A549 (cell line): ENCODE measurements around the gene PARVB. TPM values are rescaled to one million over a fixed set of nuclear protein-coding genes. Genes with fewer than 3 reads are reported as not detected.

Experiments used
- ATAC-seq, 2 experiments: fragments of 200-7000 bp in 1 of 2; fragments of >200 bp in 1 of 2; cut with Nextera tagmentation in 1 of 2; cut with Tn5 transposase in 1 of 2; 3 replicates each; pipeline versions ENCODE4 v1.8.0 to v1.9.1; 2018 to 2020; ENCODE audit warnings: mild to moderate bottlenecking in 1 of 2, moderate library complexity in 1 of 2
- CTCF ChIA-PET: fragments of 300-600 bp; sonication (Branson Sonifier 250); formaldehyde crosslinking; extraction: SDS; loops from one replicate; lab custom pipeline; 2021; ENCODE audit warnings: antibody characterized with exemption, inconsistent platforms; lab: Yijun Ruan, JAX
- POLR2A ChIA-PET: fragments of 350-600 bp; formaldehyde crosslinking; extraction: SDS; loops from one replicate; lab custom pipeline; 2021; ENCODE audit warnings: antibody characterized with exemption, inconsistent platforms; lab: Yijun Ruan, JAX
- DNase-seq, 2 experiments: peaks; one replicate each; pipeline versions ENCODE4 v3.0.0 to v3.0.0-alpha.2; 2011 to 2016; ENCODE audit warnings: low read depth in 1 of 2, low spot score in 1 of 2
- FAIRE-seq: peaks from 2 replicates; lab custom pipeline; 2011; peaks lifted over from hg19 to GRCh38; lab: Jason Lieb, UNC
- H3K27ac ChIP-seq, 2 experiments: fragments of >200 bp; sonication (Bioruptor Twin); formaldehyde crosslinking; 3 replicates each; pipeline ENCODE4 v1.5.1; 2016 to 2017
- H3K4me1 ChIP-seq: fragments of >200 bp; sonication (Bioruptor Twin); formaldehyde crosslinking; 3 replicates; pipeline ENCODE4 v1.6.1; 2016
- H3K4me2 ChIP-seq: fragments of >200 bp; sonication (Bioruptor Twin); formaldehyde crosslinking; 3 replicates; pipeline ENCODE4 v1.6.1; 2016
- H3K4me3 ChIP-seq: fragments of >200 bp; sonication (Bioruptor Twin); formaldehyde crosslinking; 3 replicates; pipeline ENCODE4 v1.5.1; 2016
- H3K9me3 ChIP-seq: fragments of >200 bp; sonication (Bioruptor Twin); formaldehyde crosslinking; 3 replicates; pipeline ENCODE4 v1.6.1; 2016
- BHLHE40 ChIP-seq: IDR thresholded peaks from 2 replicates; pipeline ENCODE4 v1.6.1; 2012; ENCODE audit warnings: low read depth, low read length, inconsistent platforms
- CTCF ChIP-seq: fragments of >200 bp; sonication (Bioruptor Twin); formaldehyde crosslinking; IDR thresholded peaks from 3 replicates; pipeline ENCODE4 v1.5.1; 2016
- EHF ChIP-seq: fragments of 250-450 bp; sonication (Bioruptor Pico); IDR thresholded peaks from 2 replicates; pipeline ENCODE4 v1.5.0; 2020; ENCODE audit warnings: mild to moderate bottlenecking
- EP300 ChIP-seq, 2 experiments: fragments of >200 bp; sonication (Bioruptor Twin); formaldehyde crosslinking; IDR thresholded peaks; 2 replicates in 1 of 2; 3 replicates in 1 of 2; pipeline ENCODE4 v1.6.1; 2016 to 2017
- FOSL2 ChIP-seq, 2 experiments: fragments of 450-650 bp in 1 of 2; fragments of >200 bp in 1 of 2; sonication (Bioruptor Twin) in 1 of 2; formaldehyde crosslinking; IDR thresholded peaks; 2 replicates each; pipeline versions ENCODE4 v1.5.0 to v1.6.1; 2016 to 2020; ENCODE audit warnings: mild to moderate bottlenecking in 1 of 2, moderate library complexity in 1 of 2
- HOXA7 ChIP-seq: fragments of 250-450 bp; sonication (Bioruptor Pico); IDR thresholded peaks from 2 replicates; pipeline ENCODE4 v1.5.0; 2020; ENCODE audit warnings: mild to moderate bottlenecking, moderate library complexity
- KDM1A ChIP-seq: fragments of 200-600 bp; sonication (generic); IDR thresholded peaks from 2 replicates; pipeline ENCODE4 v1.6.1; 2016; ENCODE audit warnings: low read depth, mild to moderate bottlenecking
- PBX3 ChIP-seq: IDR thresholded peaks from 2 replicates; pipeline ENCODE4 v1.6.1; 2012
- RAD21 ChIP-seq, 2 experiments: fragments of >200 bp in 1 of 2; sonication (Bioruptor Twin) in 1 of 2; formaldehyde crosslinking in 1 of 2; IDR thresholded peaks in 1 of 2; conservative IDR thresholded peaks in 1 of 2; 2 replicates in 1 of 2; 3 replicates in 1 of 2; pipeline ENCODE4 v1.6.1; 2012 to 2018; ENCODE audit warnings: inconsistent platforms in 1 of 2
- REST ChIP-seq: fragments of 200-600 bp; sonication (generic); IDR thresholded peaks from 2 replicates; pipeline ENCODE4 v1.6.1; 2016; ENCODE audit warnings: antibody characterized with exemption, mild to moderate bottlenecking, moderate library complexity
- SREBF2 ChIP-seq: fragments of 450-650 bp; IDR thresholded peaks from 2 replicates; pipeline ENCODE4 v1.6.1; 2014; ENCODE audit warnings: mild to moderate bottlenecking, moderate library complexity
- ZC3H11A ChIP-seq: fragments of 450-650 bp; IDR thresholded peaks from 2 replicates; pipeline ENCODE4 v1.6.1; 2014; ENCODE audit warnings: antibody characterized with exemption, mild to moderate bottlenecking
- WGBS: methylation state at CpG from one replicate; pipeline ENCODE4 v1.1.6; 2017; ENCODE audit errors: missing lambda C conversion rate; 5-methylcytosine and 5-hydroxymethylcytosine counted together
- polyA plus RNA-seq, 4 experiments: library from polyadenylated mRNA; depleted of rRNA in 3 of 4; stranded (reverse); fragments of >200 nt; fragmentation: RNase III in 1 of 4; extraction: RNeasy Plus Mini Kit Qiagen cat#74134 plus additional on column Dnase treatment in 1 of 4; gene quantifications; 2 replicates in 3 of 4; 3 replicates in 1 of 4; pipeline ENCODE4 v1.2.3, GENCODE V29; 2011 to 2017
- TF ChIP-seq, protein P1 (sequence below): fragments of >200 bp; sonication (Bioruptor Twin); formaldehyde crosslinking; IDR thresholded peaks from 2 replicates; pipeline ENCODE4 v1.6.1; 2016
- TF ChIP-seq, protein P2 (sequence below): fragments of 250-450 bp; sonication (Bioruptor Pico); IDR thresholded peaks from 2 replicates; pipeline ENCODE4 v1.5.0; 2021; ENCODE audit warnings: mild to moderate bottlenecking, moderate library complexity, borderline replicate concordance
- TF ChIP-seq, protein P3 (sequence below): fragments of 450-650 bp; IDR thresholded peaks from 2 replicates; pipeline ENCODE4 v1.6.1; 2014; ENCODE audit warnings: antibody characterized with exemption
- TF ChIP-seq, protein P4 (sequence below): IDR thresholded peaks from 2 replicates; pipeline ENCODE4 v1.6.1; 2012

PARVB gene
- polyA plus RNA-seq, 2 of the 4 experiments (the other 2 are of a cell fraction), result 28.3 to 33.5 TPM

DNA sequence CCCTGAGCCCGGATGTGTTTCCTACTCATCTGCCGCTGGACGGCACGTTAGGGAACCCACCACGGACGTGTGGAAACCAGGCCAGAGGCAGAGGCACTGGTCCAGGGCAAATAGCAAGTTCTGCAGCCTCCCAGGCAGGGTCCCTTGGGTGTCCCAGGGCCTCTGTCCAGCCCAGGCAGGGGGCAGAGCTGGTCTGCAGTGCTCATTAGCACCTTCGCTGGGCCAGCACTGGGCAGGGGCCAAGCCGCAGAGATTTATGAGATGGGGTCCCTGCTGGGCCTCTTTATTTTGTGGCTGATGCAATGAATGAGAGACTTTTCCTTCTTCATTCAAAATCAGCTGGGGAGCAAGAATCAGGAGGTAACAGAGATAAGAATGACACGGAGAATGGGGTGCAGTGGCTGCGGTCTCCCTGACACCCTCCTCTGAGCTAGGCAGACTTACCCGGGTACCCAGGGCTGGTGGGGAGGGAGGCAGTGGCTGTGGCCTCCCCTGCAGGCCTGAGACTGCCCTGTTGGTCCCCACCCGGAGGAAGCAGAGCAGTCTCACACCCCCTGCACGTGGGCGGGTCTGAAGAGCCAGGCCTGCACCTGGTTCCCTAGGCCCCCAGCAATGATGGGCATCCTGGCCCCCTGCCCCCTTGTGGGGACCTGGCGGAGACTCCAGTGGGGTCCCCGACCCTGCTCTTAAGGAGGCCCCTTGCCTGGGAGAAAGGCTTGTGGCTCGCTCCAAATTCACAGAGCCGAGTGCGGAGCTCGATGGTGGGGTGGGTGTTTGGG, 142.6 kb downstream of the PARVB start:
- DNase-seq, result no peak
- no peak overlapping the region for H3K4me2 ChIP-seq
- no peak for ATAC-seq
- 92% methylated on average over 10 of the region's 20 CpGs for WGBS
- H3K27ac ChIP-seq, result no peak overlapping the region
- no peaks in the 10 kb centered on the region for H3K9me3 ChIP-seq
- no peak overlapping the region for H3K4me3 ChIP-seq
- FAIRE-seq, result no peak
- ChIA-PET CTCF (interaction anchor here (0.8 kb wide), 1 partner anchor 174 kb away, joined by 3 read pairs; no protein-coding TSS in a partner anchor), POLR2A (no interaction called here)
- no peak for TF ChIP-seq RAD21 (conservative IDR thresholded peaks at IDR 0.05 in 1 of 2, IDR thresholded peaks at IDR 0.05 in 1 of 2)
- no peaks in the 10 kb centered on the region for H3K4me1 ChIP-seq

DNA sequence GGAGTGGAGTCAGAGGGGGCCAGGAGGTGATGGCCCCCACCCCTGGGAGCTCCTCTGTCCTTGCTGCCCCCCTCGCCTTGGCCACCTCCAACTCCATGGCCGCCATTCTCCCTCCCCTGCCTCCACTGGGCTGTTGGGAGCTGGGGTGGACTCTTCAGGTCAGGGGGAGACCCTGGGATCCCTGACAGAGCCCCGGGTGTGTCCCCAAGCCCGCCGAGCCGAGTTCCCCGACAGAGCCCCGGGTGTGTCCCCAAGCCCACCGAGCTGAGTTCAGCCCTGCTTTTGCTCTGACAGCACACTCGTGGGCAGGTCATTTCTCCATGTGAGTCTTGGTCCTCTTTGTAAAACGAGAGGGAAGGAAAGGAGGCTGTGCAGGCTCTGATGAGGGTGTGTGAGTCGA, 143.4 kb downstream of the PARVB start:
- Histone ChIP-seq H3K4me3 (no peak overlapping the region), H3K4me2 (no peak overlapping the region), H3K4me1 (no peaks in the 10 kb centered on the region), H3K27ac (no peak overlapping the region), H3K9me3 (no peaks in the 10 kb centered on the region)
- WGBS, result 51% methylated on average over 3 of the region's 12 CpGs
- CTCF ChIA-PET, result interaction anchor here (0.8 kb wide), 1 partner anchor 174 kb away, joined by 3 read pairs; no protein-coding TSS in a partner anchor
- no peak for FAIRE-seq
- no peak for ATAC-seq
- no peak for DNase-seq
- POLR2A ChIA-PET, result no interaction called here
- TF ChIP-seq CTCF (no peak), HOXA7 (CRISPR knock-in tag) (no peak), SREBF2 (no peak)
- TF ChIP-seq, protein P1, sequence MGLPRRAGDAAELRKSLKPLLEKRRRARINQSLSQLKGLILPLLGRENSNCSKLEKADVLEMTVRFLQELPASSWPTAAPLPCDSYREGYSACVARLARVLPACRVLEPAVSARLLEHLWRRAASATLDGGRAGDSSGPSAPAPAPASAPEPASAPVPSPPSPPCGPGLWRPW, result no peak
- TF ChIP-seq, protein P2, sequence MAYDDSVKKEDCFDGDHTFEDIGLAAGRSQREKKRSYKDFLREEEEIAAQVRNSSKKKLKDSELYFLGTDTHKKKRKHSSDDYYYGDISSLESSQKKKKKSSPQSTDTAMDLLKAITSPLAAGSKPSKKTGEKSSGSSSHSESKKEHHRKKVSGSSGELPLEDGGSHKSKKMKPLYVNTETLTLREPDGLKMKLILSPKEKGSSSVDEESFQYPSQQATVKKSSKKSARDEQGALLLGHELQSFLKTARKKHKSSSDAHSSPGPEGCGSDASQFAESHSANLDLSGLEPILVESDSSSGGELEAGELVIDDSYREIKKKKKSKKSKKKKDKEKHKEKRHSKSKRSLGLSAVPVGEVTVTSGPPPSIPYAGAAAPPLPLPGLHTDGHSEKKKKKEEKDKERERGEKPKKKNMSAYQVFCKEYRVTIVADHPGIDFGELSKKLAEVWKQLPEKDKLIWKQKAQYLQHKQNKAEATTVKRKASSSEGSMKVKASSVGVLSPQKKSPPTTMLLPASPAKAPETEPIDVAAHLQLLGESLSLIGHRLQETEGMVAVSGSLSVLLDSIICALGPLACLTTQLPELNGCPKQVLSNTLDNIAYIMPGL (CRISPR knock-in tag), result no peak

DNA sequence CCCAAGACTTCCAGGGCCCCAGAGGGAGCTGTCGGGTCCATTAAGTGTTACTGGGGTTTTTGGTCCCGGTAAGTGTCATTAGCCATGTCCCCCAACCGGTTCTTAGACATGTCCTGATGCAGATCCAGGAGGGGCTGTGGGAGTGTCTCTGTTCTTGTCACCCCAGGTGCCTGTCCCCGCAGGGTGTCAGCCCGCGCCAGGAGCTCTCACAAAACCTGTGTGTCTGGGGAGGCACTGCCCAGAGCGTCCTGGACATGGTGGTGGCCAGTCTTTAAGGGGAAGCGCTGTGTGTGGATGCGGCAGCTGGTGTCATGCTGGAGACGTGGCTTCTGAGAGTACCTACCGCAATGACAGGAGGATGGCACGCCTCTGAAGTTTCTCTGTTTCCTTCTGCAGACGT, 144.1 kb downstream of the PARVB start:
- no peak overlapping the region for H3K4me3 ChIP-seq
- CTCF ChIA-PET, result no interaction called here
- no peak overlapping the region for H3K27ac ChIP-seq
- no peaks in the 10 kb centered on the region for H3K9me3 ChIP-seq
- FAIRE-seq (no peak), ATAC-seq (no peak), DNase-seq (no peak)
- H3K4me2 ChIP-seq, result no peak overlapping the region
- no peaks in the 10 kb centered on the region for H3K4me1 ChIP-seq
- 89% methylated on average over 7 of the region's 13 CpGs for WGBS
- POLR2A ChIA-PET, result no interaction called here
- TF ChIP-seq, protein P3, sequence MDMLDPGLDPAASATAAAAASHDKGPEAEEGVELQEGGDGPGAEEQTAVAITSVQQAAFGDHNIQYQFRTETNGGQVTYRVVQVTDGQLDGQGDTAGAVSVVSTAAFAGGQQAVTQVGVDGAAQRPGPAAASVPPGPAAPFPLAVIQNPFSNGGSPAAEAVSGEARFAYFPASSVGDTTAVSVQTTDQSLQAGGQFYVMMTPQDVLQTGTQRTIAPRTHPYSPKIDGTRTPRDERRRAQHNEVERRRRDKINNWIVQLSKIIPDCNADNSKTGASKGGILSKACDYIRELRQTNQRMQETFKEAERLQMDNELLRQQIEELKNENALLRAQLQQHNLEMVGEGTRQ, result no peak
- no peak for TF ChIP-seq EP300 (IDR thresholded peaks at IDR 0.05)
- TF ChIP-seq REST, result no peak
- TF ChIP-seq, protein P2 (CRISPR knock-in tag), result no peak
- TF ChIP-seq, protein P4, sequence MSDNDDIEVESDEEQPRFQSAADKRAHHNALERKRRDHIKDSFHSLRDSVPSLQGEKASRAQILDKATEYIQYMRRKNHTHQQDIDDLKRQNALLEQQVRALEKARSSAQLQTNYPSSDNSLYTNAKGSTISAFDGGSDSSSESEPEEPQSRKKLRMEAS, result no peak
- no peak for TF ChIP-seq PBX3
- TF ChIP-seq BHLHE40, result no peak
- TF ChIP-seq ZC3H11A, result no peak
- no peak for TF ChIP-seq KDM1A
- no peak for TF ChIP-seq FOSL2 (IDR thresholded peaks at IDR 0.05)
- no peak for TF ChIP-seq FOSL2 (CRISPR knock-in tag; IDR thresholded peaks at IDR 0.05)
- TF ChIP-seq EHF, result no peak
